Natural killer cell (primary cell): ENCODE results near the gene RAB40C. TPM values are rescaled to one million over a fixed set of nuclear protein-coding genes. Genes with fewer than 3 reads are reported as not detected.

Experiments used
- ATAC-seq, 3 donors: fragments of 150-1000 bp in 2 of 3; fragments of 200-7000 bp in 1 of 3; cut with Tn5 transposase; 1 replicate in 1 of 3; 2 replicates in 2 of 3; pipeline ENCODE4 v1.10.0; 2021; ENCODE audit warnings: mild to moderate bottlenecking in 2 of 3, moderate library complexity in 2 of 3
- DNase-seq, 2 donors: peaks; one replicate each; pipeline versions ENCODE4 v3.0.0 to v3.0.0-alpha.2; 2013 to 2021; ENCODE audit warnings: mixed read lengths in 1 of 2
- H3K27ac ChIP-seq: one replicate; pipeline ENCODE4 v1.5.1; 2013; ENCODE audit warnings: mild to moderate bottlenecking, low read length
- H3K27me3 ChIP-seq: one replicate; pipeline ENCODE4 v1.6.1; 2013; ENCODE audit warnings: low read length; ENCODE audit not compliant: control insufficient read depth, insufficient read depth
- H3K36me3 ChIP-seq: one replicate; pipeline ENCODE4 v1.6.1; 2013; ENCODE audit warnings: low read length; ENCODE audit not compliant: control insufficient read depth, insufficient read depth
- H3K4me1 ChIP-seq: one replicate; pipeline ENCODE4 v1.6.1; 2013; ENCODE audit warnings: low read length; ENCODE audit not compliant: control insufficient read depth, insufficient read depth
- H3K4me3 ChIP-seq: one replicate; pipeline ENCODE4 v1.5.1; 2013; ENCODE audit warnings: low read length
- H3K9me3 ChIP-seq: one replicate; pipeline ENCODE4 v1.6.1; 2013; ENCODE audit warnings: low read length; ENCODE audit not compliant: control insufficient read depth, insufficient read depth
- H3K27ac Mint-ChIP-seq, 2 donors: one replicate each; pipeline ENCODE4 v1.8.0; 2022; ENCODE audit warnings: mild to moderate bottlenecking in 2 of 2, mixed read lengths in 2 of 2, moderate library complexity in 1 of 2
- H3K27me3 Mint-ChIP-seq, 2 donors: one replicate each; pipeline ENCODE4 v1.8.0; 2022; ENCODE audit warnings: low read depth in 2 of 2, mixed read lengths in 2 of 2
- H3K36me3 Mint-ChIP-seq: one replicate; pipeline ENCODE4 v1.8.0; 2022; ENCODE audit warnings: mixed read lengths
- H3K4me1 Mint-ChIP-seq, 2 donors: one replicate each; pipeline ENCODE4 v1.8.0; 2022; ENCODE audit warnings: mixed read lengths in 2 of 2
- H3K4me3 Mint-ChIP-seq: one replicate; pipeline ENCODE4 v1.8.0; 2022; ENCODE audit warnings: mild to moderate bottlenecking, moderate library complexity, mixed read lengths
- H3K9me3 Mint-ChIP-seq, 2 donors: one replicate each; pipeline ENCODE4 v1.8.0; 2022; ENCODE audit warnings: mixed read lengths in 2 of 2
- CTCF ChIP-seq: fragments of 200-600 bp; IDR thresholded peaks from one replicate; pipeline ENCODE4 v1.8.0; 2022; ENCODE audit warnings: antibody characterized with exemption
- WGBS: methylation state at CpG from one replicate; pipeline ENCODE4 v1.1.7; 2013; ENCODE audit warnings: missing lambda C conversion rate; ENCODE audit not compliant: insufficient coverage; 5-methylcytosine and 5-hydroxymethylcytosine counted together
- intact Hi-C: fragments of 100-400 bp; cut with micrococcal nuclease; formaldehyde crosslinking; loops from one replicate; pipeline ENCODE4 v1.14.2; 2022
- total RNA-seq, 4 donors: library from RNA; stranded (reverse); fragments of 120-200 nt in 1 of 4; gene quantifications; one replicate each; pipeline versions ENCODE4 v1.2.3 to v1.2.4, GENCODE V29; 2013 to 2022

Gene RAB40C
- total RNA-seq, 3 donors from 2014 or later (not counting 1 experiment from before 2014, with no cell fraction given) = 12.7 to 20.8 (median 20.0) TPM

- intact Hi-C loops = no loop called here
- H3K4me3 ChIP-seq = no peak overlapping the region
- H3K4me1 ChIP-seq = no peaks in the 10 kb centered on the region
- Mint-ChIP-seq H3K27ac (no peak overlapping the region), H3K36me3 (no peaks in the 10 kb centered on the region), H3K4me1 (no peaks in the 10 kb centered on the region), H3K9me3 (no peaks in the 10 kb centered on the region), H3K27me3 (no peaks in the 10 kb centered on the region), H3K4me3 (no peak overlapping the region)
- no peak for DNase-seq
- 93% methylated on average over 37 of the region's 37 CpGs for WGBS
- H3K9me3 ChIP-seq = no peaks in the 10 kb centered on the region
- no peak overlapping the region for H3K27ac ChIP-seq
- no peak for ATAC-seq
- TF ChIP-seq CTCF = no peak
- H3K36me3 ChIP-seq = peaks cover 9% of the 10 kb centered on the region
- H3K27me3 ChIP-seq = no peaks in the 10 kb centered on the region
Measured at GRCh38 chr16:625117-625976, 35.5 kb downstream of the RAB40C start.

DNA sequence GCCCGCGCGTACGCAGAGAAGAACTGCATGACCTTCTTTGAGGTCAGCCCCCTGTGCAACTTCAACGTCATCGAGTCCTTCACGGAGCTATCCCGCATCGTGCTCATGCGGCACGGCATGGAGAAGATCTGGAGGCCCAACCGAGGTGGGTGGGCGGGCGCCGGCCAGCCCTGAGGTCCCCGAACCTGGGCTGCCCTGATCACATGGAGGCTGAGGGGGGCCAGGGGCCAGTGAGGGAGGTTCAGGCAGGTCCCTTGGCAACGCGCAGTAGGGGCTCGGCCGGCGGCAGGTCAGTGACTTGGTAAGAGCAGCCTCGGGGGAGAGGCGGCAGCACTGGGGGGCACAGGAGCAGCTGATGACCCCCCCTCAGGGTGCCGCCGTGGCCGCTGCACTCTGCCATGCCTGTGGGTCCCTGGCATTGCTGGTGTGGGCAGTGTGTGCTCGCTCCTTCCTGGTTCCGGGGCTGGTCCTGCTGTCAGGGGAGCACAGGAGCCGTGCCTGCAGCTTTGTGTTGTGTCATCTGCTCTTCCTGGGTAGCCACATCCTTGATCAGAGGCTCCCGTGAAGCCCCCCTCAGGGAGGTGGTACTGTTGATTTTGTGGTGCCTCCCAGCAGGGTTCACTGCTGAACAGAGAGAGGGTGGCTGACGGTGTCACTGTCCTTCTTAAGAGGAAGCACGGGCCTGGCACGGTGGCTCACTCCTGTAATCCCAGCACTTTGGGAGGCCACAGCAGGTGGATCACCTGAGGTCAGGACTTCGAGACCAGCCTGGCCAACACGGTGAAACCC lies 36.3 kb downstream of the RAB40C start:
- 96% methylated on average over 35 of the region's 35 CpGs for WGBS
- H3K36me3 ChIP-seq = peaks cover 9% of the 10 kb centered on the region
- Mint-ChIP-seq H3K9me3 (no peaks in the 10 kb centered on the region), H3K27me3 (no peaks in the 10 kb centered on the region), H3K4me3 (no peak overlapping the region), H3K4me1 (no peaks in the 10 kb centered on the region), H3K36me3 (no peaks in the 10 kb centered on the region), H3K27ac (no peak overlapping the region)
- no peaks in the 10 kb centered on the region for H3K9me3 ChIP-seq
- H3K4me3 ChIP-seq = no peak overlapping the region
- no peaks in the 10 kb centered on the region for H3K27me3 ChIP-seq
- no peak for ATAC-seq
- intact Hi-C loops = no loop called here
- TF ChIP-seq CTCF = no peak
- H3K27ac ChIP-seq = no peak overlapping the region
- DNase-seq = no peak
- no peaks in the 10 kb centered on the region for H3K4me1 ChIP-seq

- H3K4me1 Mint-ChIP-seq = no peaks in the 10 kb centered on the region
- Histone ChIP-seq H3K4me3 (no peak overlapping the region), H3K36me3 (peaks cover 9% of the 10 kb centered on the region), H3K27me3 (no peaks in the 10 kb centered on the region), H3K9me3 (no peaks in the 10 kb centered on the region), H3K27ac (no peak overlapping the region), H3K4me1 (no peaks in the 10 kb centered on the region)
- WGBS = 93% methylated on average over 29 of the region's 29 CpGs
- no peak for TF ChIP-seq CTCF
- H3K27me3 Mint-ChIP-seq = no peaks in the 10 kb centered on the region
- no peak for DNase-seq
- intact Hi-C loops = no loop called here
- no peak overlapping the region for H3K27ac Mint-ChIP-seq
- no peaks in the 10 kb centered on the region for H3K36me3 Mint-ChIP-seq
- no peak for ATAC-seq
- no peaks in the 10 kb centered on the region for H3K9me3 Mint-ChIP-seq
- H3K4me3 Mint-ChIP-seq = no peak overlapping the region
Measured at GRCh38 chr16:626787-627453, 37.1 kb downstream of the RAB40C start.
